Measurements from ENCODE around the gene DNAJB12.

The DNAJB12 gene

GRCh38 chr10:72321248-72322029, 33.3 kb downstream of the DNAJB12 start:
- Histone ChIP-seq H3K9me3 (ENCODE audit: control insufficient read depth, insufficient read depth, low read depth, low read length) (no peaks in the 10 kb centered on the region), H3K36me3 (ENCODE audit: control insufficient read depth in 2 of 2, insufficient read depth in 1 of 2, low read length in 2 of 2) (no peaks in the 10 kb centered on the region), H3K4me3 (ENCODE audit: low read depth, low read length) (no peak overlapping the region), H3K27ac (ENCODE audit: extremely low read depth, low read depth, low read length) (peak overlapping the region; percentile 77), H3K4me1 (ENCODE audit: control insufficient read depth, insufficient read depth, low read length) (peaks cover 21% of the 10 kb centered on the region)
- TF ChIP-seq ZEB2 (tag by site-specific recombination; IDR thresholded peaks at IDR 0.05): 0 out of 2 replicates have a peak, but pooled peaks have one; percentile 13
- TF ChIP-seq ZNF623 (tag by site-specific recombination; IDR thresholded peaks at IDR 0.05): peak; percentile 73
- TF ChIP-seq ZNF341 (tag by site-specific recombination; IDR thresholded peaks at IDR 0.05; ENCODE audit: low read depth): 0 out of 2 replicates have a peak, but pooled peaks have one; percentile 11
- no peak for TF ChIP-seq ZNF10 (tag by site-specific recombination; IDR thresholded peaks at IDR 0.05)
- no peak for TF ChIP-seq ZFP41 (tag by site-specific recombination; IDR thresholded peaks at IDR 0.05; ENCODE audit: borderline replicate concordance)
- TF ChIP-seq ZNF629 (tag by site-specific recombination; IDR thresholded peaks at IDR 0.05): no peak
- no peak for TF ChIP-seq ZNF138 (tag by site-specific recombination; IDR thresholded peaks at IDR 0.05; ENCODE audit: borderline replicate concordance)
- ChIA-PET CTCF (interaction anchor here (0.7 to 1.9 kb wide), 8 partner anchors 10 to 196 kb away, joined by 3 to 7 read pairs (median 4); partner anchors contain the start of gene DDIT4), POLR2A (interaction anchor here (0.6 to 5.5 kb wide), 13 partner anchors 11 to 162 kb away, joined by 3 to 110 read pairs (median 5); partner anchors contain the start of genes ANAPC16, ASCC1 and DDIT4)

GRCh38 chr10:72320676-72321247, 34.0 kb downstream of the DNAJB12 start:
- POLR2A ChIA-PET: interaction anchor here (0.6 to 5.5 kb wide), 14 partner anchors 11 to 161 kb away, joined by 3 to 110 read pairs (median 4); partner anchors contain the start of genes ANAPC16, ASCC1 and DDIT4
- peak overlapping the region; percentile 77 for H3K27ac ChIP-seq (ENCODE audit: extremely low read depth, low read depth, low read length)
- no peaks in the 10 kb centered on the region for H3K9me3 ChIP-seq (ENCODE audit: control insufficient read depth, insufficient read depth, low read depth, low read length)
- H3K4me3 ChIP-seq (ENCODE audit: low read depth, low read length): no peak overlapping the region
- no peaks in the 10 kb centered on the region for H3K36me3 ChIP-seq (ENCODE audit: control insufficient read depth in 2 of 2, insufficient read depth in 1 of 2, low read length in 2 of 2)
- CTCF ChIA-PET: interaction anchor here (0.9 to 1.9 kb wide), 7 partner anchors 11 to 195 kb away, joined by 3 to 7 read pairs (median 3); partner anchors contain the start of gene DDIT4
- H3K4me1 ChIP-seq (ENCODE audit: control insufficient read depth, insufficient read depth, low read length): peaks cover 21% of the 10 kb centered on the region
- TF ChIP-seq ZNF518A (tag by site-specific recombination; conservative IDR thresholded peaks at IDR 0.05; ENCODE audit: low read depth) (0 out of 2 replicates have a peak, but pooled peaks have one; percentile 50), ZNF785 (tag by site-specific recombination; IDR thresholded peaks at IDR 0.05) (no peak; the same call in 1 of the 2 replicates), KLF7 (tag by site-specific recombination; IDR thresholded peaks at IDR 0.05; ENCODE audit: borderline replicate concordance) (peak; percentile 76; the same call in 1 of the 2 replicates), ZNF777 (tag by site-specific recombination; IDR thresholded peaks at IDR 0.05; ENCODE audit: borderline replicate concordance) (no peak), ZNF585B (tag by site-specific recombination; IDR thresholded peaks at IDR 0.05) (no peak), ZNF146 (tag by site-specific recombination; IDR thresholded peaks at IDR 0.05) (no peak), ZNF544 (tag by site-specific recombination; IDR thresholded peaks at IDR 0.05) (no peak), ZNF341 (tag by site-specific recombination; IDR thresholded peaks at IDR 0.05; ENCODE audit: low read depth) (peak; percentile 80), HOXC10 (CRISPR knock-in tag; IDR thresholded peaks at IDR 0.05) (no peak), BCL6B (tag by site-specific recombination; IDR thresholded peaks at IDR 0.05) (no peak; the same call in 1 of the 2 replicates), ZNF391 (tag by site-specific recombination; IDR thresholded peaks at IDR 0.05; ENCODE audit: borderline replicate concordance, low read depth) (peak; percentile 82; the same call in 1 of the 2 replicates), ZNF37A (tag by site-specific recombination; IDR thresholded peaks at IDR 0.05) (no peak), ZFP41 (tag by site-specific recombination; IDR thresholded peaks at IDR 0.05; ENCODE audit: borderline replicate concordance) (no peak), ZNF426 (tag by site-specific recombination; IDR thresholded peaks at IDR 0.05) (no peak), REPIN1 (tag by site-specific recombination; IDR thresholded peaks at IDR 0.05; ENCODE audit: low read depth) (no peak), ZNF362 (tag by site-specific recombination; IDR thresholded peaks at IDR 0.05) (no peak), ZNF629 (tag by site-specific recombination; IDR thresholded peaks at IDR 0.05) (peak; percentile 91), ZNF16 (tag by site-specific recombination; IDR thresholded peaks at IDR 0.05; ENCODE audit: low read depth) (peak; percentile 44; the same call in 1 of the 2 replicates), CTCF (tag by site-specific recombination; IDR thresholded peaks at IDR 0.05) (no peak)
